ENCODE data around the gene SELENOO.

DNA sequence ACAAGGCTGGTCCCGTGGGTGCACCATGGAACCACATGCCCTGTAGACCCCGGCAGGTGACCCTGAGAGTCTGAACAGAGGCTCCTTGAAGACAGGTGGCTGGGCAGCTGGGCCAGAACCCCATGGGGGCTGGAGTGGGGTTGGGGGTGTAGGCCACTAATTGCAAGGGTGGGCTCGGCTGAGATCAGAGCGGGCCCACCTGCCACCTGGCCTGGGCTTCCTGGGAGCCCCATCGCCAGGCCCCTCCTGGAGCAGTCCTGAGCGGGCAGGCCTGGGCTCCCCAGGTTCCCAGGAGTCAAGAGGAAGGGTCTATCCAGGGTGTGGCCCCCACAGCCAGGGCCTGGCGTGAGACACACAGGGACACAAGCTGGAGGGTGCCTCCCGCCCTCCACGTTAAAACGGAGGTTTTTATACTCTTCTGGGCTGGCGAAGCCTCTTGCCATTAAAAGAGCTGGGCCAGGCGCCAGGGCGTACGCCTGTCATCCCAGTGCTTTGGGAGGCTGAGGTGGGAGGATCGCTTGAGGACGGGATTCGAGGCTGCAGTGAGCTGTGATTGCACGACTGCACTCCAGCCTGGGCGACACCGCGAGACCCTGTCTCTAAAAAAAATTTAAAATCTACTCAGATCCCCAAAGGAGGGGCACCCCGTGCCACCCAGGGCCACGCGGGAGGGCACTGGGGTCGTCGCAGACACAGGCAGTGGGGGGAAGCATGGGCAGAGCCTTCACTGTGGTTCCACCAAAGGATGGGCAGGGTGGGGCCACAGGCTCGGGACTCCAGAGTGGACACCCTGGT, 19.9 kb upstream of the SELENOO start:
- TF ChIP-seq, protein P1, sequence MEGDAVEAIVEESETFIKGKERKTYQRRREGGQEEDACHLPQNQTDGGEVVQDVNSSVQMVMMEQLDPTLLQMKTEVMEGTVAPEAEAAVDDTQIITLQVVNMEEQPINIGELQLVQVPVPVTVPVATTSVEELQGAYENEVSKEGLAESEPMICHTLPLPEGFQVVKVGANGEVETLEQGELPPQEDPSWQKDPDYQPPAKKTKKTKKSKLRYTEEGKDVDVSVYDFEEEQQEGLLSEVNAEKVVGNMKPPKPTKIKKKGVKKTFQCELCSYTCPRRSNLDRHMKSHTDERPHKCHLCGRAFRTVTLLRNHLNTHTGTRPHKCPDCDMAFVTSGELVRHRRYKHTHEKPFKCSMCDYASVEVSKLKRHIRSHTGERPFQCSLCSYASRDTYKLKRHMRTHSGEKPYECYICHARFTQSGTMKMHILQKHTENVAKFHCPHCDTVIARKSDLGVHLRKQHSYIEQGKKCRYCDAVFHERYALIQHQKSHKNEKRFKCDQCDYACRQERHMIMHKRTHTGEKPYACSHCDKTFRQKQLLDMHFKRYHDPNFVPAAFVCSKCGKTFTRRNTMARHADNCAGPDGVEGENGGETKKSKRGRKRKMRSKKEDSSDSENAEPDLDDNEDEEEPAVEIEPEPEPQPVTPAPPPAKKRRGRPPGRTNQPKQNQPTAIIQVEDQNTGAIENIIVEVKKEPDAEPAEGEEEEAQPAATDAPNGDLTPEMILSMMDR (conservative IDR thresholded peaks at IDR 0.05; ENCODE audit: low read depth, low read length) = no peak
- TF ChIP-seq EZH2 (IDR thresholded peaks at IDR 0.05; ENCODE audit: low read length, unreplicated experiment) = no peak

Data from PC-3 (cell line).